IMR-90 (cell line): ENCODE data around the gene SLIT1. TPM values are rescaled to one million over a fixed set of nuclear protein-coding genes. Genes with fewer than 3 reads are reported as not detected.

Experiments used
- ATAC-seq: fragments of 200-7000 bp; cut with Tn5 transposase; 2 replicates; pipeline ENCODE4 v1.9.1; 2020; ENCODE audit warnings: low read depth, mild to moderate bottlenecking, moderate library complexity
- BruUV-seq: library from RNA; stranded (reverse); fragments of 400-500 nt; replicated peaks from 2 replicates; lab custom pipeline; 2021; lab: Mats Ljungman, UMichigan
- CTCF ChIA-PET: fragments of 300-600 bp; formaldehyde crosslinking; extraction: SDS; loops from one replicate; lab custom pipeline; 2021; ENCODE audit warnings: antibody characterized with exemption; lab: Yijun Ruan, JAX
- POLR2A ChIA-PET: fragments of 300-600 bp; sonication (Branson Sonifier 250); formaldehyde crosslinking; loops from one replicate; lab custom pipeline; 2022; ENCODE audit warnings: antibody characterized with exemption; ENCODE audit not compliant: unreplicated experiment; lab: Charles Lee
- DNase-seq: peaks from one replicate; pipeline ENCODE4 v3.0.0; 2013
- H2AFZ ChIP-seq: replicated peaks from 2 replicates; pipeline ENCODE3; 2013; ENCODE audit warnings: low read length, mild to moderate bottlenecking; ENCODE audit not compliant: poor library complexity
- H2AK5ac ChIP-seq: 2 replicates; pipeline ENCODE4 v1.6.1; 2013; ENCODE audit warnings: low read depth, low read length, inconsistent platforms
- H2AK9ac ChIP-seq: replicated peaks from 2 replicates; pipeline ENCODE3; 2013; ENCODE audit warnings: mild to moderate bottlenecking, low read depth, low read length, moderate library complexity; ENCODE audit not compliant: poor library complexity
- H2BK120ac ChIP-seq: 2 replicates; pipeline ENCODE4 v1.6.1; 2013; ENCODE audit warnings: low read depth, low read length, inconsistent platforms
- H2BK15ac ChIP-seq: 3 replicates; pipeline ENCODE4 v1.6.1; 2013; ENCODE audit warnings: low read depth, low read length, inconsistent platforms
- H2BK20ac ChIP-seq: 2 replicates; pipeline ENCODE4 v1.6.1; 2013; ENCODE audit warnings: low read depth, mild to moderate bottlenecking, inconsistent platforms, low read length, moderate library complexity
- H2BK5ac ChIP-seq: 2 replicates; pipeline ENCODE4 v1.6.1; 2013; ENCODE audit warnings: mild to moderate bottlenecking, low read depth, low read length, inconsistent platforms; ENCODE audit not compliant: poor library complexity, severe bottlenecking
- H3K14ac ChIP-seq: replicated peaks from 2 replicates; pipeline ENCODE4 v1.6.1; 2013; ENCODE audit warnings: low read depth, low read length, inconsistent platforms
- H3K18ac ChIP-seq: 2 replicates; pipeline ENCODE4 v1.6.1; 2013; ENCODE audit warnings: low read depth, low read length, control low read depth
- H3K23ac ChIP-seq: 2 replicates; pipeline ENCODE4 v1.6.1; 2013; ENCODE audit warnings: low read depth, low read length, inconsistent platforms
- H3K27ac ChIP-seq: 2 replicates; pipeline ENCODE4 v1.5.1; 2013; ENCODE audit warnings: mild to moderate bottlenecking, control low read depth, low read length; ENCODE audit not compliant: insufficient read depth
- H3K27me3 ChIP-seq: 2 replicates; pipeline ENCODE4 v1.6.1; 2013; ENCODE audit warnings: low read length; ENCODE audit not compliant: control insufficient read depth, insufficient read depth
- H3K36me3 ChIP-seq: 2 replicates; pipeline ENCODE4 v1.6.1; 2013; ENCODE audit warnings: low read length, mixed read lengths; ENCODE audit not compliant: control insufficient read depth, insufficient read depth
- H3K4ac ChIP-seq: 2 replicates; pipeline ENCODE4 v1.6.1; 2013; ENCODE audit warnings: low read depth, low read length, inconsistent platforms
- H3K4me1 ChIP-seq: 2 replicates; pipeline ENCODE4 v1.6.1; 2013; ENCODE audit warnings: low read length, mixed read lengths; ENCODE audit not compliant: control insufficient read depth, insufficient read depth
- H3K4me2 ChIP-seq: 2 replicates; pipeline ENCODE4 v1.6.1; 2013; ENCODE audit warnings: low read depth, mild to moderate bottlenecking, control low read depth, low read length, moderate library complexity
- H3K4me3 ChIP-seq: 2 replicates; pipeline ENCODE4 v1.5.1; 2013; ENCODE audit warnings: low read depth, mild to moderate bottlenecking, control low read depth, low read length, moderate library complexity; ENCODE audit not compliant: insufficient read depth
- H3K56ac ChIP-seq: 2 replicates; pipeline ENCODE4 v1.6.1; 2013; ENCODE audit warnings: low read length, inconsistent platforms; ENCODE audit not compliant: insufficient read depth; ENCODE audit errors: extremely low read depth
- H3K79me1 ChIP-seq, 2 experiments: 2 replicates each; pipeline ENCODE4 v1.6.1; 2013; ENCODE audit warnings: low read length in 2 of 2, inconsistent platforms in 1 of 2, low read depth in 1 of 2
- H3K9ac ChIP-seq: 2 replicates; pipeline ENCODE4 v1.6.1; 2013; ENCODE audit warnings: low read depth, low read length, control low read depth
- H3K9me1 ChIP-seq: 2 replicates; pipeline ENCODE4 v1.6.1; 2013; ENCODE audit warnings: low read length, inconsistent platforms; ENCODE audit not compliant: insufficient read depth
- H3K9me3 ChIP-seq: 2 replicates; pipeline ENCODE4 v1.6.1; 2013; ENCODE audit warnings: low read length; ENCODE audit not compliant: control insufficient read depth, insufficient read depth
- H4K20me1 ChIP-seq: 2 replicates; pipeline ENCODE4 v1.6.1; 2013; ENCODE audit warnings: low read length, inconsistent platforms; ENCODE audit not compliant: insufficient read depth
- H4K5ac ChIP-seq: 2 replicates; pipeline ENCODE4 v1.6.1; 2013; ENCODE audit warnings: mild to moderate bottlenecking, low read depth, low read length, control low read depth
- H4K8ac ChIP-seq, 2 experiments: 2 replicates each; pipeline ENCODE4 v1.6.1; 2013; ENCODE audit warnings: low read depth in 2 of 2, low read length in 2 of 2, control low read depth in 1 of 2, inconsistent platforms in 1 of 2
- H4K91ac ChIP-seq: 2 replicates; pipeline ENCODE4 v1.6.1; 2013; ENCODE audit warnings: low read depth, low read length, inconsistent platforms; ENCODE audit not compliant: insufficient read depth
- FOS ChIP-seq: fragments of 150-350 bp; IDR thresholded peaks from 2 replicates; pipeline ENCODE4 v1.6.1; 2016; ENCODE audit warnings: low read depth, low read length
- MAFK ChIP-seq: IDR thresholded peaks from 2 replicates; pipeline ENCODE4 v1.6.1; 2012; ENCODE audit warnings: low read depth, low read length, improper control_type of control experiment
- MAZ ChIP-seq: IDR thresholded peaks from 2 replicates; pipeline ENCODE4 v1.6.1; 2012; ENCODE audit warnings: low read depth, mild to moderate bottlenecking, low read length, improper control_type of control experiment, moderate library complexity, borderline replicate concordance
- MXI1 ChIP-seq: IDR thresholded peaks from 2 replicates; pipeline ENCODE4 v1.6.1; 2012; ENCODE audit warnings: low read depth, mild to moderate bottlenecking, low read length, moderate library complexity, borderline replicate concordance
- NFE2L2 ChIP-seq: fragments of 150-350 bp; IDR thresholded peaks from 2 replicates; pipeline ENCODE4 v1.6.1; 2016; ENCODE audit warnings: low read depth, mild to moderate bottlenecking, low read length
- POLR2A ChIP-seq: IDR thresholded peaks from 2 replicates; pipeline ENCODE4 v1.6.1; 2012; ENCODE audit warnings: mild to moderate bottlenecking, low read depth, low read length
- RCOR1 ChIP-seq: IDR thresholded peaks from 2 replicates; pipeline ENCODE4 v1.6.1; 2012; ENCODE audit warnings: mild to moderate bottlenecking, low read length, improper control_type of control experiment; ENCODE audit not compliant: insufficient replicate concordance
- SMC3 ChIP-seq: fragments of 150-350 bp; IDR thresholded peaks from 2 replicates; pipeline ENCODE4 v1.6.1; 2016; ENCODE audit warnings: low read depth, mild to moderate bottlenecking, antibody characterized with exemption, low read length, moderate library complexity
- WGBS, 2 experiments: methylation state at CpG; one replicate each; pipeline versions ENCODE4 v1.1.5 to v1.1.7; 2013; ENCODE audit warnings: missing lambda C conversion rate in 2 of 2; ENCODE audit not compliant: insufficient read length in 1 of 2; ENCODE audit errors: extremely low coverage in 2 of 2; 5-methylcytosine and 5-hydroxymethylcytosine counted together
- dilution Hi-C: fragments of 300-500 bp; cut with HindIII; formaldehyde crosslinking; loops from one replicate; pipeline ENCODE4 v1.14.3; 2018; ENCODE audit warnings: low sequenced_read_pairs; ENCODE audit not compliant: unreplicated experiment
- in situ Hi-C: fragments of 300-500 bp; cut with MboI; formaldehyde crosslinking; loops from 3 replicates; pipeline ENCODE4 v1.14.3; 2019; ENCODE audit warnings: low sequenced_read_pairs, inconsistent platforms, mixed read lengths
- intact Hi-C: fragments of 100-400 bp; cut with micrococcal nuclease; formaldehyde crosslinking; loops from 2 replicates; pipeline ENCODE4 v1.10.0; 2022
- polyA plus RNA-seq, 3 experiments: library from polyadenylated mRNA; depleted of rRNA; stranded (reverse); fragments of >200 nt; gene quantifications; 2 replicates each; pipeline ENCODE4 v1.2.3, GENCODE V29; 2012; ENCODE audit warnings: low replicate concordance in 1 of 3
- total RNA-seq: library from RNA; depleted of rRNA; stranded (reverse); fragments of >200 nt; gene quantifications from 2 replicates; pipeline ENCODE4 v1.2.3, GENCODE V29; 2012
- TF ChIP-seq, protein P1 (sequence below): conservative IDR thresholded peaks from 2 replicates; pipeline ENCODE4 v1.5.1; 2012; ENCODE audit warnings: mild to moderate bottlenecking, low read depth, low read length, improper control_type of control experiment
- TF ChIP-seq, protein P2 (sequence below): fragments of 150-350 bp; IDR thresholded peaks from 2 replicates; pipeline ENCODE4 v1.6.1; 2016; ENCODE audit warnings: low read depth, mild to moderate bottlenecking, low read length, moderate library complexity, borderline replicate concordance

SLIT1 gene
- total and polyA plus RNA-seq, 2 of the 4 experiments (the other 2 are of a cell fraction), result under 0.01 TPM

DNA sequence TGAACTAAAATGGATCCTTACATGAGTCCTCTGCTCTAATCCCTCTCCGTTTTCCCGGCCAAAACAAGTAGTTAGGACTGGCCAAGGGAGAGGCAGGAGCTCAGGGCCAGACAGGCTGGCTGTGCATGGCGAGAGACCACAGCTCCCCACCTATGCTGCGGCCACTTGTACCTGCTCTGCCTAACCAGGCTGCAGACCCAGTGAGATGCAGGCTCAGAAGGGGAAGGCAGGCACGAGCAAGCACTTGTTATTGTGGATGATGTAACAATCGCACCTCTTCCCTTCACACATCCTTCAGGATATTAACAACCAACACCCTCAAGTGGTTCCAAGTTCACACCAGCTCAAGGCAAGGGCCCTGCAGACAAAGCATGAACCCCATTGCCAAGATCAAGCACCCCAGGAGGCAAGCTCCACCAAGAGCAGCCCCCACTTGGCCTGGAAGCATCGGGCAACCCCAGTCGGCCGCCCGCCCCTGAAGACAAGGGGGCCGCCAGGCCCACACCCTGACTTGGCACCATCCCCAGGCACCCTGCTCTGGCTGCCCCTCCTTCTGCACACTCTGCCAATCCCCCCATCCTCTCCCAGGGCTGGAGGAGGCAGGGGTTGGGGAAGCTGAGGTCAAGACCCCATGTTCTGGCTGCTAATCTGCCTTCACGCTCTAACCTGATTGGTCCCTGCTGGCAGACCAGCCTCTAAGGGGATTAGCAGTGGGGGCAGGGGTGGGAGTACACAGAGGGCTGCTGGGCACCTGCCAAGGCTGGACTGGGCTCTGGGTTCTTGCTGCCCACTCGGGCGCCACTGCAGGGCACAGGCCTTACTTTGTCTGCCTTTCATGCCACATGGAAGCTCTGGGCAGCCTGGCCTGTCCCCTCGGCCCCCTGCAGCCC, 111.3 kb downstream of the SLIT1 start:
- Histone ChIP-seq H3K9ac (no peak overlapping the region), H3K9me1 (no peaks in the 10 kb centered on the region), H4K8ac (no peak overlapping the region), H3K4ac (no peak overlapping the region), H2AK5ac (no peak overlapping the region), H3K23ac (no peak overlapping the region), H3K79me1 (no peaks in the 10 kb centered on the region), H3K56ac (no peak overlapping the region), H3K14ac (no peak overlapping the region), H3K36me3 (no peaks in the 10 kb centered on the region), H2AFZ (no peak overlapping the region), H3K4me1 (no peaks in the 10 kb centered on the region), H3K18ac (no peak overlapping the region), H3K27ac (no peak overlapping the region), H2BK15ac (no peak overlapping the region), H4K5ac (no peak overlapping the region), H3K4me3 (no peak overlapping the region), H4K20me1 (no peaks in the 10 kb centered on the region), H4K91ac (no peak overlapping the region), H2BK20ac (no peak overlapping the region), H3K9me3 (peaks cover 7% of the 10 kb centered on the region), H2BK5ac (no peak overlapping the region), H3K27me3 (peaks cover 57% of the 10 kb centered on the region), H2BK120ac (no peak overlapping the region), H3K4me2 (no peak overlapping the region), H2AK9ac (no peak overlapping the region)
- dilution Hi-C loops (no loop called here), intact Hi-C loops (loop anchor here (5.0 kb wide), 1 partner anchor 677 kb away; no protein-coding TSS in a partner anchor), in situ Hi-C loops (loop anchor here (10.0 kb wide), 2 partner anchors 130 to 280 kb away; no protein-coding TSS in a partner anchor)
- ATAC-seq, result no peak
- no TSS peak for BruUV-seq
- POLR2A ChIA-PET, result no interaction called here
- no peak for DNase-seq
- CTCF ChIA-PET, result interaction anchor here (1.1 to 3.6 kb wide), 2 partner anchors 135 to 159 kb away, joined by 3 to 43 read pairs; no protein-coding TSS in a partner anchor
- 75% methylated on average over 4 of the region's 15 CpGs; no CpG with 5 or more reads in 1 of the 2 experiments for WGBS, 2 experiments
- TF ChIP-seq MXI1 (no peak), POLR2A (no peak), RCOR1 (no peak), FOS (no peak), SMC3 (no peak), NFE2L2 (no peak), MAFK (no peak), MAZ (no peak)
- TF ChIP-seq, protein P1, sequence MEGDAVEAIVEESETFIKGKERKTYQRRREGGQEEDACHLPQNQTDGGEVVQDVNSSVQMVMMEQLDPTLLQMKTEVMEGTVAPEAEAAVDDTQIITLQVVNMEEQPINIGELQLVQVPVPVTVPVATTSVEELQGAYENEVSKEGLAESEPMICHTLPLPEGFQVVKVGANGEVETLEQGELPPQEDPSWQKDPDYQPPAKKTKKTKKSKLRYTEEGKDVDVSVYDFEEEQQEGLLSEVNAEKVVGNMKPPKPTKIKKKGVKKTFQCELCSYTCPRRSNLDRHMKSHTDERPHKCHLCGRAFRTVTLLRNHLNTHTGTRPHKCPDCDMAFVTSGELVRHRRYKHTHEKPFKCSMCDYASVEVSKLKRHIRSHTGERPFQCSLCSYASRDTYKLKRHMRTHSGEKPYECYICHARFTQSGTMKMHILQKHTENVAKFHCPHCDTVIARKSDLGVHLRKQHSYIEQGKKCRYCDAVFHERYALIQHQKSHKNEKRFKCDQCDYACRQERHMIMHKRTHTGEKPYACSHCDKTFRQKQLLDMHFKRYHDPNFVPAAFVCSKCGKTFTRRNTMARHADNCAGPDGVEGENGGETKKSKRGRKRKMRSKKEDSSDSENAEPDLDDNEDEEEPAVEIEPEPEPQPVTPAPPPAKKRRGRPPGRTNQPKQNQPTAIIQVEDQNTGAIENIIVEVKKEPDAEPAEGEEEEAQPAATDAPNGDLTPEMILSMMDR, result no peak
- TF ChIP-seq, protein P2, sequence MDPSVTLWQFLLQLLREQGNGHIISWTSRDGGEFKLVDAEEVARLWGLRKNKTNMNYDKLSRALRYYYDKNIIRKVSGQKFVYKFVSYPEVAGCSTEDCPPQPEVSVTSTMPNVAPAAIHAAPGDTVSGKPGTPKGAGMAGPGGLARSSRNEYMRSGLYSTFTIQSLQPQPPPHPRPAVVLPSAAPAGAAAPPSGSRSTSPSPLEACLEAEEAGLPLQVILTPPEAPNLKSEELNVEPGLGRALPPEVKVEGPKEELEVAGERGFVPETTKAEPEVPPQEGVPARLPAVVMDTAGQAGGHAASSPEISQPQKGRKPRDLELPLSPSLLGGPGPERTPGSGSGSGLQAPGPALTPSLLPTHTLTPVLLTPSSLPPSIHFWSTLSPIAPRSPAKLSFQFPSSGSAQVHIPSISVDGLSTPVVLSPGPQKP, result no peak
